Effector memory CD4-positive, alpha-beta T cell (primary cell): ENCODE data around the gene CENPQ.
"Not testable (repeated sequence)": the region's sequence is repeated elsewhere in the genome, so short reads cannot be mapped to it uniquely, and the experiment has no call there.

Experiments used
- DNase-seq, 3 donors: peaks; one replicate each; pipeline ENCODE4 v3.0.0-alpha.2; 2020
- H3K27ac ChIP-seq: 2 replicates; pipeline ENCODE4 v1.7.0; 2013; ENCODE audit warnings: mild to moderate bottlenecking, low read length, moderate library complexity; ENCODE audit not compliant: insufficient read depth, poor library complexity, severe bottlenecking
- H3K27me3 ChIP-seq: replicated peaks from 2 replicates; pipeline ENCODE4 v1.7.0; 2013; ENCODE audit warnings: mild to moderate bottlenecking, low read length; ENCODE audit not compliant: insufficient read depth, control insufficient read depth, poor library complexity, severe bottlenecking
- H3K36me3 ChIP-seq: 2 replicates; pipeline ENCODE4 v1.7.0; 2013; ENCODE audit warnings: mild to moderate bottlenecking, low read length, moderate library complexity; ENCODE audit not compliant: control insufficient read depth, insufficient read depth
- H3K4me1 ChIP-seq: 2 replicates; pipeline ENCODE4 v1.7.0; 2013; ENCODE audit warnings: low read length, mild to moderate bottlenecking; ENCODE audit not compliant: control insufficient read depth, insufficient read depth, poor library complexity, severe bottlenecking
- H3K4me3 ChIP-seq: 2 replicates; pipeline ENCODE4 v1.7.0; 2013; ENCODE audit warnings: low read length, low read depth, mild to moderate bottlenecking; ENCODE audit not compliant: insufficient read depth, poor library complexity, severe bottlenecking
- H3K9me3 ChIP-seq: 2 replicates; pipeline ENCODE4 v1.7.0; 2013; ENCODE audit warnings: mild to moderate bottlenecking, low read length, moderate library complexity; ENCODE audit not compliant: control insufficient read depth

CENPQ gene

GRCh38 chr6:49462599-49462926, 607 bp upstream of the CENPQ start:
- H3K4me1 ChIP-seq: peaks cover 12% of the 10 kb centered on the region
- no peaks in the 10 kb centered on the region for H3K36me3 ChIP-seq
- no peaks in the 10 kb centered on the region for H3K27me3 ChIP-seq
- DNase-seq: no peak
- peak overlapping the region; percentile 73 for H3K4me3 ChIP-seq
- H3K9me3 ChIP-seq: no peaks in the 10 kb centered on the region
- H3K27ac ChIP-seq: peak overlapping the region; percentile 74

DNA sequence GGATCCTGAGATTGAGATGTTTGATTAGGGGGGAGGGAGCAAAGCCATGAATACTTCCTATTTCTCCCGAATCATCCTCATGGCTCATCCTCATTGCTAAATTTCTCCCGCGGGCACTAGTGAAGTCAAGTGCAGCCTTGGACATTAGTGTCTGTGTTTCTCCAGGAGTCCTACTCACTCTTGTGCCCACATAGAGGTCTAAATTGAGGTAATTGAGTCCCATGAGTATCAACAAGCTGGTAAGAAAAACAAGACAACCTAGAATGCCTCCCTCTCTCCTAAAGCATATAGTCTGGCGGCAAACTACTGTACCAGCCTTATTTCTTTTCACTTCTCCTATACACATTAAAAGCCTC, 420 bp downstream of the CENPQ start:
- Histone ChIP-seq H3K27me3 (no peaks in the 10 kb centered on the region), H3K9me3 (no peaks in the 10 kb centered on the region), H3K4me3 (peak overlapping the region; percentile 73), H3K27ac (peak overlapping the region; percentile 74), H3K4me1 (peaks cover 12% of the 10 kb centered on the region), H3K36me3 (no peaks in the 10 kb centered on the region)
- no peak for DNase-seq

GRCh38 chr6:49464691-49465090, 1.5 kb downstream of the CENPQ start:
- no peak for DNase-seq
- H3K27me3 ChIP-seq: no peaks in the 10 kb centered on the region
- H3K27ac ChIP-seq: no peak overlapping the region
- H3K4me1 ChIP-seq: peaks cover 12% of the 10 kb centered on the region
- no peak overlapping the region for H3K4me3 ChIP-seq
- no peaks in the 10 kb centered on the region for H3K36me3 ChIP-seq
- no peaks in the 10 kb centered on the region for H3K9me3 ChIP-seq

- Histone ChIP-seq H3K9me3 (no peaks in the 10 kb centered on the region), H3K4me1 (peaks cover 6% of the 10 kb centered on the region), H3K4me3 (no peak overlapping the region), H3K36me3 (peaks cover 5% of the 10 kb centered on the region), H3K27ac (no peak overlapping the region), H3K27me3 (no peaks in the 10 kb centered on the region)
- DNase-seq: no peak
Measured at GRCh38 chr6:49468042-49468441, 4.9 kb downstream of the CENPQ start.

DNA sequence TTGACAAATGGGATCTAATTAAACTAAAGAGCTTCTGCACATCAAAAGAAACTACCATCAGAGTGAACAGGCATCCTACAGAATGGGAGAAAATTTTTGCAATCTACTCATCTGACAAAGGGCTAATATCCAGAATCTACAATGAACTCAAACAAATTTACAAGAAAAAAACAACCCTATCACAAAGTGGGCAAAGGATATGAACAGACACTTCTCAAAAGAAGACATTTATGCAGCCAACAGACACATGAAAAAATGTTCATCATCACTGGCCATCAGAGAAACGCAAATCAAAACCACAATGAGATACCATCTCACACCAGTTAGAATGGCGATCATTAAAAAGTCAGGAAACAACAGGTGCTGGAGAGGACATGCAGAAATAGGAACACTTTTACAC, 13.4 kb downstream of the CENPQ start:
- not testable (repeated sequence) for H3K27ac ChIP-seq

DNA sequence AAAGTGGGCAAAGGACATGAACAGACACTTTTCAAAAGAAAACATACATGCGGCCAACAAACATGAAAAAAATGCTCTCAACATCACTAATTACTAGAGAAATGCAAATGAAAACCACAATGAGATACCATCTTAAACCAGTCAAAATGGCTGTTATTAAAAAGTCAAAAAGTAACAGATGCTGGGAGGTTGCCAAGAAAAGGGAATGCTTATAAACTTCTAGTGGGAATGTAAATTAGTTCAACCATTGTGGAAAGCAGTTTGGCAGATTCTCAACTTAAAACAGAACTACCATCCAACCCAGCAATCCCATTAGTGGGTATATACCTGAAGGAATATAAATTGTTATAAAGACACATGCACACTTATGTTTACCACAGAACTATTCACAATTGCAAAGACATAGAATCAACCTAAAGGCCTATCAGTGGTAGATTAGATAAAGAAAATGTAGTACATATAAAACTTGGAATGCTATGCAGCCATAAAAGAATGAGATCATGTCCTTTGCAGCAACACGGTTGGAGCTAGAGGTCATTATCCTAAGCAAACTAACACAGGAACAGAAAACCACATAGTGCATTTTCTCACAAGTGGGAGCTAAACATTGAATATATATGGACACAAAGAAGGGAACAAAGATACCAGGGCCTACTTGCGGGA, 16.3 kb downstream of the CENPQ start:
- Histone ChIP-seq H3K36me3 (no peaks in the 10 kb centered on the region), H3K27me3 (no peaks in the 10 kb centered on the region)

More for the DNA sequence above, 13.4 kb downstream of the CENPQ start:
- DNase-seq, H3K36me3 ChIP-seq, H3K27me3 ChIP-seq, H3K9me3 ChIP-seq, H3K4me3 ChIP-seq, H3K4me1 ChIP-seq: not testable (repeated sequence)

DNA sequence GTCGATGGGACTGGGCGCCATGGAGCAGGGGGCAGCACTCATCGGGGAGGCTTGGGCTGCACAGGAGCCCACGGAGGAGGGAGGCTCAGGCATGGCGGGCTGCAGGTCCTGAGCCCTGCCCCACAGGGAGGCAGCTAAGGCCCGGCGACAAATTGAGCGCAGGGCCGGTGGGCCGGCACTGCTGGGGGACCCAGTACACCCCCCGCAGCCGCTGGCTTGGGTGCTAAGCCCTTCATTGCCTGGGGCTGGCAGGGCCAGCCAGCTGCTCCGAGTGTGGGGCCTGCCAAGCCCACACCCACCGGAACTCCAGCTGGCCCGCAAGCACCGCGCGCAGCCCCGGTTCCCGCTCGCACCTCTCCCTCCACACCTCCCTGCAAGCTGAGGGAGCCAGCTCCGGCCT, 18.7 kb downstream of the CENPQ start:
- not testable (repeated sequence) for H3K4me3 ChIP-seq, H3K4me1 ChIP-seq, H3K9me3 ChIP-seq, H3K27ac ChIP-seq, H3K36me3 ChIP-seq, H3K27me3 ChIP-seq, DNase-seq

More for the DNA sequence above, 16.3 kb downstream of the CENPQ start:
- Histone ChIP-seq H3K4me3 (no peak overlapping the region), H3K4me1 (no peaks in the 10 kb centered on the region), H3K9me3 (no peaks in the 10 kb centered on the region), H3K27ac (no peak overlapping the region)
- no peak for DNase-seq

DNA sequence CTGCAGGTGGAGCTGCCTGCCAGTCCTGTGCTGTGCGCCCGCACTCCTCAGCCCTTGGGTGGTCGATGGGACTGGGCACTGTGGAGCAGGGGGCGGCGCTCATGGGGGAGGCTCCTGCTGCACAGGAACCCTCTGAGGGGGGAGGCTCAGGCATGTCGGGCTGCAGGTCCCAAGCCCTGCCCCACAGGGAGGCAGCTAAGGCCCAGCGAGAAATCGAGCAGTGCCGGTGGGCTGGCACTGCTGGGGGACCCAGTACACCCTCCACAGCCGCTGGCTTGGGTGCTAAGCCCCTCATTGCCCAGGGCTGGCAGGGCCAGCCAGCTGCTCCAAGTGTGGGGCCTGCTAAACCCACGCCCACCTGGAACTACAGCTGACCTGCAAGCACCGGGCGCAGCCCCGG, 20.2 kb downstream of the CENPQ start:
- H3K27ac ChIP-seq, H3K4me3 ChIP-seq, H3K9me3 ChIP-seq, DNase-seq, H3K36me3 ChIP-seq, H3K4me1 ChIP-seq, H3K27me3 ChIP-seq: not testable (repeated sequence)

GRCh38 chr6:49490633-49491032, 27.5 kb downstream of the CENPQ start:
- Histone ChIP-seq H3K27me3 (no peaks in the 10 kb centered on the region), H3K27ac (no peak overlapping the region), H3K4me3 (no peak overlapping the region), H3K9me3 (no peaks in the 10 kb centered on the region), H3K36me3 (peaks cover 4% of the 10 kb centered on the region), H3K4me1 (no peaks in the 10 kb centered on the region)
- DNase-seq: no peak

- H3K27me3 ChIP-seq: no peaks in the 10 kb centered on the region
- H3K4me1 ChIP-seq: no peaks in the 10 kb centered on the region
- H3K36me3 ChIP-seq: no peaks in the 10 kb centered on the region
- H3K4me3 ChIP-seq: no peak overlapping the region
- no peak overlapping the region for H3K27ac ChIP-seq
- H3K9me3 ChIP-seq: no peaks in the 10 kb centered on the region
- no peak for DNase-seq
Measured at GRCh38 chr6:49497304-49497703, 34.1 kb downstream of the CENPQ start.
